ENCODE results near the gene VTCN1. TPM values are rescaled to one million over a fixed set of nuclear protein-coding genes. Genes with fewer than 3 reads are reported as not detected.

The VTCN1 gene
- total and polyA plus RNA-seq, 2 donors (not counting 3 experiments of a cell fraction or from before 2014, with no cell fraction given): not detected

- CTCF ChIA-PET: no interaction called here
- H3K27me3 ChIP-seq (ENCODE audit: control insufficient read depth in 2 of 2, insufficient read depth in 2 of 2, low read length in 2 of 2): no peaks in the 10 kb centered on the region
- no peaks in the 10 kb centered on the region for H3K79me2 ChIP-seq (ENCODE audit: control insufficient read depth, insufficient read depth, low read length)
- dilution Hi-C loops (cut with MboI; ENCODE audit: extremely low pct_ligation_motif_present, low sequenced_read_pairs): no loop called here
- no peak overlapping the region for H3K4me2 ChIP-seq (ENCODE audit: insufficient read depth, low read length)
- no TSS peak for BruUV-seq (replicated peaks)
- intact Hi-C loops (cut with micrococcal nuclease): no loop called here
- DNase-seq (ENCODE audit: low read depth, low spot score): no peak
- H3K9ac ChIP-seq (replicated peaks; ENCODE audit: extremely low read depth, insufficient read depth, low read length): no peak overlapping the region
- H4K20me1 ChIP-seq (replicated peaks; ENCODE audit: control insufficient read depth, extremely low read depth, insufficient read depth, low read length): no peaks in the 10 kb centered on the region
- H2AFZ ChIP-seq (ENCODE audit: low read depth, low read length): no peak overlapping the region
- H3K4me1 ChIP-seq (ENCODE audit: control insufficient read depth, extremely low read depth, insufficient read depth, low read length): no peaks in the 10 kb centered on the region
- no peak overlapping the region for H3K27ac ChIP-seq (ENCODE audit: insufficient read depth, low read depth, low read length)
- TF ChIP-seq MYC (IDR thresholded peaks at IDR 0.05; ENCODE audit: low read depth, low read length): no peak
- POLR2A ChIA-PET: no interaction called here
- H3K9me3 ChIP-seq (replicated peaks; ENCODE audit: control insufficient read depth, insufficient read depth, low read length): no peaks in the 10 kb centered on the region
- no peaks in the 10 kb centered on the region for H3K9me1 ChIP-seq (replicated peaks; ENCODE audit: control insufficient read depth, extremely low read depth, insufficient read depth, low read length)
- FAIRE-seq: no peak
- no peaks in the 10 kb centered on the region for H3K36me3 ChIP-seq (ENCODE audit: control insufficient read depth in 2 of 2, extremely low read depth in 1 of 2, insufficient read depth in 2 of 2, low read length in 2 of 2)
- no peak overlapping the region for H3K4me3 ChIP-seq (replicated peaks in 1 of 3; ENCODE audit: insufficient read depth in 1 of 3, low read depth in 1 of 3, low read length in 3 of 3)
Observed at GRCh38 chr1:117216718-117217117, 6.0 kb upstream of the VTCN1 start.

GRCh38 chr1:117215733-117216462 lies 5.2 kb upstream of the VTCN1 start:
- H3K4me3 ChIP-seq (replicated peaks in 1 of 3; ENCODE audit: insufficient read depth in 1 of 3, low read depth in 1 of 3, low read length in 3 of 3): no peak overlapping the region
- no peaks in the 10 kb centered on the region for H3K9me3 ChIP-seq (replicated peaks; ENCODE audit: control insufficient read depth, insufficient read depth, low read length)
- H3K4me2 ChIP-seq (ENCODE audit: insufficient read depth, low read length): no peak overlapping the region
- no TSS peak for BruUV-seq (replicated peaks)
- H3K4me1 ChIP-seq (ENCODE audit: control insufficient read depth, extremely low read depth, insufficient read depth, low read length): no peaks in the 10 kb centered on the region
- ChIA-PET CTCF (no interaction called here), POLR2A (no interaction called here)
- H4K20me1 ChIP-seq (replicated peaks; ENCODE audit: control insufficient read depth, extremely low read depth, insufficient read depth, low read length): no peaks in the 10 kb centered on the region
- H3K36me3 ChIP-seq (ENCODE audit: control insufficient read depth in 2 of 2, extremely low read depth in 1 of 2, insufficient read depth in 2 of 2, low read length in 2 of 2): no peaks in the 10 kb centered on the region
- no peak for DNase-seq (ENCODE audit: low read depth, low spot score)
- dilution Hi-C loops (cut with MboI; ENCODE audit: extremely low pct_ligation_motif_present, low sequenced_read_pairs) (no loop called here), intact Hi-C loops (cut with micrococcal nuclease) (no loop called here)
- no peak for FAIRE-seq
- no peaks in the 10 kb centered on the region for H3K79me2 ChIP-seq (ENCODE audit: control insufficient read depth, insufficient read depth, low read length)
- no peaks in the 10 kb centered on the region for H3K9me1 ChIP-seq (replicated peaks; ENCODE audit: control insufficient read depth, extremely low read depth, insufficient read depth, low read length)
- no peak overlapping the region for H3K9ac ChIP-seq (replicated peaks; ENCODE audit: extremely low read depth, insufficient read depth, low read length)
- H3K27ac ChIP-seq (ENCODE audit: insufficient read depth, low read depth, low read length): no peak overlapping the region
- no peak for TF ChIP-seq FOS (IDR thresholded peaks at IDR 0.05; ENCODE audit: borderline replicate concordance, insufficient read depth, low read length)
- TF ChIP-seq JUN (IDR thresholded peaks at IDR 0.05; ENCODE audit: borderline replicate concordance, insufficient read depth, insufficient read length, low read depth): no peak
- TF ChIP-seq POLR2AphosphoS5 (IDR thresholded peaks at IDR 0.05; ENCODE audit: insufficient read depth, low read depth, low read length): no peak
- no peak for TF ChIP-seq MYC (IDR thresholded peaks at IDR 0.05; ENCODE audit: low read depth, low read length)
- TF ChIP-seq CTCF (IDR thresholded peaks at IDR 0.05; ENCODE audit: extremely low read depth in 1 of 2, insufficient read depth in 1 of 2, low read depth in 1 of 2, low read length in 2 of 2): no peak
- no peak for TF ChIP-seq GATA2 (IDR thresholded peaks at IDR 0.05; ENCODE audit: insufficient read depth, insufficient read length, low read depth, low read length)
- no peak for TF ChIP-seq POLR2A (IDR thresholded peaks at IDR 0.05; ENCODE audit: low read depth, low read length)
- no peak for TF ChIP-seq MAX (IDR thresholded peaks at IDR 0.05; ENCODE audit: insufficient read depth, insufficient read length)
- TF ChIP-seq EZH2 (IDR thresholded peaks at IDR 0.05; ENCODE audit: borderline replicate concordance, low read depth, low read length, severe bottlenecking): no peak
- H3K27me3 ChIP-seq (ENCODE audit: control insufficient read depth in 2 of 2, insufficient read depth in 2 of 2, low read length in 2 of 2): no peaks in the 10 kb centered on the region
- no peak overlapping the region for H2AFZ ChIP-seq (ENCODE audit: low read depth, low read length)
